Dedifferentiated amniotic fluid mesenchymal stem cell (primary cell): ENCODE results near the gene ZNF469.
"Not testable (repeated sequence)": the region's sequence is repeated elsewhere in the genome, so short reads cannot be mapped to it uniquely, and the experiment has no call there.

Source experiments
- DNase-seq: peaks from one replicate; pipeline ENCODE4 v3.0.0-alpha.2; 2016; ENCODE audit errors: extremely low spot score

Gene ZNF469

DNA sequence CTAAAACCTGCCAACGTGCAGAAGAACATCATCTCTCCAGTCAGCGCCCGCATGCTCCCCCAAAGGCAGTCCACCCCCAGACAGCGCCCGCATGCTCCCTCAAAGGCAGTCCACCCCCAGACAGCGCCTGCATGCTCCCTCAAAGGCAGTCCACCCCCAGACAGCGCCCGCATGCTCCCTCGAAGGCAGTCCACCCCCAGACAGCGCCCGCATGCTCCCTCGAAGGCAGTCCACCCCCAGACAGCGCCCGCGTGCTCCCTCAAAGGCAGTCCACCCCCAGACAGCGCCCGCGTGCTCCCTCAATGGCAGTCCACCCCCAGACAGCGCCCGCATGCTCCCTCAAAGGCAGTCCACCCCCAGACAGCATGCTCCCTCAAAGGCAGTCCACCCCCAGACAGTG is 22.4 kb upstream of the ZNF469 start:
- not testable (repeated sequence) for DNase-seq

DNA sequence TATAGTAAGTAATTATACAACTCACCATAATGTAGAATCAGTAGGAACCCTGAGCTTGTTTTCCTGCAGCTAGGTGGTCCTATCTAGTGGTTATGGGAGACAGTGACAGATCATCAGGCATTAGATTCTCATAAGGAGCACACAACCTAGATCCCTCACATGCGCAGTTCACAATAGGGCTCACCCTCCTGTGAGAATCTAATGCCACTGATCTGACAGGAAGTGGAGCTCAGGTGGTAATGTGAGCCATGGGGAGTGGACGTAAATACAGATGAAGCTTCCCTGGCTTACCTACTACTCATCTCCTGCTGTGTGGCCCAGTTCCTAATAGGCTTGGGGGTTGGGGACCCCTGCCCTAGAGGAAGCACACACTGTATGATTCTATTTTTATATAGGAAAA is 21.8 kb upstream of the ZNF469 start:
- DNase-seq: no peak

DNA sequence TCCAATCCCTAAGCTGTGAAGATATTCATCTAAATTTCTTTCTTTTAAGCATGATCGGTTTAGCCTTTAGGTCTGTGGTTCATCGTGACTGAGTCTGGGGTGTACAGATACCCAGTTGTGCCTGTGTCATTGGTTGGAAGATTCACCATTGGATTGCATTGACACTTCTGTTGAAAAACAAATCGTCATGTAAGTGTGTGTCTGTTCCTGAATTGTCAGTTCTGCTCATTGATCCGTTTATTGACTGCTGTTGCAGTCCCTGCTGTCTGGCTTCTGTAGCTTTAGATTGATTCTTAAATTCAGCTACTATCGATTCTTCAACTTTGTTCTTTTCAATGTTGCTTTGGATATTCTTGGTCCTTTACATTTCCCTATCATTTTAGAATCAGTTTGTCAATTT is 21.0 kb upstream of the ZNF469 start:
- no peak for DNase-seq

DNA sequence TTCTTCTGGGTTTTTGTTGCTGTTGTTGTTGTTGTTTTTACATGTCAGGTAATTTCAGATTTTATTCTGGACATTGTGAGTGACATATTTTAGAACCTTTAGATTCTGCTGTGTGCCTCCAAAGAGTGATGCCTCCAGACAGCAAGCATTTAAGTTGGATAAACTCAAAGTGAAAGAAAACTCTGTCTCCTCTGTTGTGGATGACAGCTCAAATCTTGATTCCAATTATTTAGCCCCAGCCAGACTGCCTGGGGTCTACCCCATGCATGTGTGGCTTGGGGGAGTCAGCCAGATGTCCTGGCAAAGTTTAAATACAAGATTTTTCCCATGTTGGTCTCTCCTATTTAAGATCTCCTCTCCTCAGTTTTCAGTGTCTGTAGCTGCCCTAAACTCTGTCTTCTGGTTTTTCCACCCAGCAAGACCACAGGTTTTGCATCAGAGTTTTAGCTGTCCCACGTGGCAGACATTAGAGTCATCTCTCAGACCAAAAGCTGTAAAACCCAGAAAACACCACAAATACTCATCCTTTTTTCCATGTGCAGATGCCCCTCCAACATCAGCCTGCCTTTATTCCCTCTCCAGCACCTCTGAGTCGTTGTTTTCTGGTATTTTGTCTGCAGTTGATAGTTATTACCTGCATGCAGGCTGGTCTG is 19.4 kb upstream of the ZNF469 start:
- DNase-seq: no peak

DNA sequence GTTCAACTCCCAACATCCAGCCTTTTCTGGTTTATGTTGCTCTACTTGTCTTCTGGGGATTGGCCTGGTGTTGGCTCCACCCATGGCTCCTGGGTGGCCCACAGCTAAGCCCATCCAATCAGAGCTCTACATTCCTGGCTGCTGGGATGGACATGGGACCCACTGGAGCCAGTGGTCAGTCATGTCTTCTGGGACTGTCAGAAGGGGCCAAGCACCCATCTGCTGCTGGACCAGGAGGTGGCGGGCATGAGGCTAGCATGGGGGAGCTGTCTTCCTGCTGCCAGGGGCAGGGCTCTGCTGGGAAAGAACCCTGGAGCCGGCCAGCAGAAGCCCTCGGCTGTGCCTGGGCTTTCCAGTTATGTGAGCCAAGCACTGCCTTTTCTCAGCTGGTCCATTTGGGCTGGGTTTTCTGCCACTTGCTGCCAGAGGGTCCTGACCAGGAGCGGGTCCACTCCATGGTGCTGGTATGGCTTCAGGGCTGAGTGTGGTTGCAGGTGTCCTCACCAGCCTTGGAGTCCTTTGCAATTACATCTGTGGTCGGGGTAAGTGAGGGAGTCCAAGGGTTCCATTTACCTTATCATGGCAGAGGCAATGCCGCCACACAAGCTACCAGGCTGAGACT is 17.4 kb upstream of the ZNF469 start:
- DNase-seq: no peak

DNA sequence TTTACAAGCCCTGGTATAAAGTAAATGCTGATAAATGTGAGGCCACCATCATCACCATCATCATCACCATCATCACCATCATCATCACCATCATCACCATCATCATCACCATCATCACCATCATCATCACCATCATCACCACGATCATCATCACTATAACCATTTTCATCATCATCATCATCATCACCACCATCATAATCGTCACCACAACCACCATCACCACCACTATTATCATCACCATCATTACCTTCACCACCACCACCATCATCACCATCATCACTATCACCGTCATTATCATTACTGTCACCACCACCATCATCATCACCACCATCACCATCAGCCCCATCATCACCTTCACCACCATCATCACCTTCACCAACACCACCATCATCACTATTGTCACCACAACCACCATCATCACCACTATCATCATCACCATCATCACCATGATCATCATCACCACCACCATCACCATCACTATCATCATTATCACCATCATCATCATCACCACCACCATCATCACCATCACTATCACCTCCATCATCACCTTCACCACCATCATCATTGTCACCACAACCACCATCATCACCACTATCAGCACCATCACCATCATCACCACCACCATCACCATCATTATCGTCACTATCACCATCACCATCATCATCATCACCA is 16.6 kb upstream of the ZNF469 start:
- no peak for DNase-seq

DNA sequence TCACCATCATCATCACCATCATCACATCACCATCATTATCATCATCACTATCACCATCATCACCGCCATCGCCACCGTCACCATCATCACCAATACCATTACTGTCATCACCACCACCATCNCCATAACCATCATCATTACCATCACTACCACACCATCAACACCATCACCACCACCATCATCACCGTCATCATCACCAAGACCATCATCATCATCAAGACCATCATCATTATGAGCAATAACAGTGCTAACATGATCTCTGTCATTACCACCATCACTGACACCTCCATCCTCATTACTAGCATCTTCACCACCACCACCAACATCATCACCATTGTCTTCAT is 16.1 kb upstream of the ZNF469 start:
- DNase-seq: no peak

DNA sequence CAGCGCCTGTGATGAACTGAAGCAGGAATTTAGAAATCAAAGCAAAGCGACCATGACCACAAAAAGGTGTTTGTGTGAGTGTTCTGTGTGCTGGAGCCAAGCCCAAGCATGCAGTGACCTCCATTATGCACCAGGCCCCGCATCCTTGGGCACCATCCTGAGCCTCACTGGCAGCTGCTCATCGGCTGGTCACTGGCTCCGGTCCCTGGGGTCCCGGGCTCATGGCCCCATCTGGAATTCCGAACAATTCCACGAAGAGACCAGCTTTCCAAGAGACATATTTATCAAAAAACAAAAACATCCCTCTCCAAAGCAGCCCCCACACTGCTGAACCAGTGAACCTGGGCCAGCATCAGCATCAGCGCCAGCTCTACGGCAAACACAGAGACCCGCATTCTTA is 15.2 kb upstream of the ZNF469 start:
- DNase-seq: no peak

DNA sequence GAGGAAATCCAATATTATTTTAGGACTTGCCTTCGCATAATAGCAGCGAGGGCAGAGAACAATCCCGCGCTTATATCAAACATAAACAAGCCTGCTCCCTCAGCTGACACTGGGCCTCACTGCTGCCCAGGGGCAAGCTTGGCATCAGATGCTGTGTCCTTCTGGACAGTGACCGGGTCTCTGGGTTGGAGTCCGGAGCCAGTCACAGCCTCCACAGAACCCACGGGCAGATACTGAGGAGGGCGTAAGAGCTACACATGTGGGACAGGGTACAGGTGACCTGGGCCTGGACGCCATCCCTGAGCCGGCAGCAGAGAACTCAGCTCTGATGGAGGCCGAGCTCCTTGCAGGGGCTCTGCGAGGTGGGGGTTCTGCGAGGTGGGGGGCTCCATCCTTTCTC is 14.7 kb upstream of the ZNF469 start:
- DNase-seq: no peak

DNA sequence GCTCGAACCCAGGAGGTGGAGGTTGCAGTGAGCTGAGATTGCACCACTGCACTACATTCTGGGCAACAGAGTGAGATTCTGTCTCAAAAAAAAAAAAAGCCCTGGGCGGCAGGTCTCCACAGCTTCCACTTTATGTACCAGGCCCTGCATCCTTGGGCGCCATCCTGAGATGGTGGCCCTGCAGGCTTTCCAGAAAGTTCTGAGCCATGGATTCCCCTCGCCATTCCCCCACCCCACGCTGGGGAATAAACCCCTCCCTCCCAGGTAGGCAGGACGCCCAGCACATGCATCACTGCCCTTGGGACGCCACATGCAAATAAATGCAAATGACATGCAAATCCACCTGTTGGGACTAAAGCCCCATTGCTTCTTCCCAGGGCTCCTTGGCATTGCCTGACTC is 13.8 kb upstream of the ZNF469 start:
- no peak for DNase-seq

DNA sequence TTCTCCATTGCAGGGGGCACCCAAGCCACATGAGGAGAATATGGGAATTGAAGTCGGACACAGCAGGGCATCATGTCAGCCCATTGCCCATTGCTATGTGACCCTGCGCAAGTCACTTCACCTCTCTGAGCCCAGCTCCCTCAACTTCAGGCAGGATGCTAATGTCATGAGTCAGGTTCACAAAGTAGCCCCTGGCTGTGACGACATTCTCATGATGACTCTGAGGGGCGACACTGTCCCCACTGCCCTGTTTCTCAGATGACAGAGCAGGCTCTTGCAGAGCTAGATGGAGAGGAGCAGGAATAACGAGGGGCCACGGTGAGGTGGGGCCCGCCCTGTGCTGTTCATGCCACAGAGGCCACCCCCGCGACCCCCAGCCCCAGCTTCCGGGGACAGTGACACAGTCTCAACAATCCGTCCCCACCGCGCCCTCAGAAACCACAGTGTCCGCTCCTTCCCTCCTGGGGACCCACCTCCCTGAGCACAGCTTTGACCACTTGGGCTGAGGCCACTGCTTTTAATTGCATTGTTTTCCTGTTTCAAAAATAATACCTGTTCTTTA is 13.2 kb upstream of the ZNF469 start:
- no peak for DNase-seq

DNA sequence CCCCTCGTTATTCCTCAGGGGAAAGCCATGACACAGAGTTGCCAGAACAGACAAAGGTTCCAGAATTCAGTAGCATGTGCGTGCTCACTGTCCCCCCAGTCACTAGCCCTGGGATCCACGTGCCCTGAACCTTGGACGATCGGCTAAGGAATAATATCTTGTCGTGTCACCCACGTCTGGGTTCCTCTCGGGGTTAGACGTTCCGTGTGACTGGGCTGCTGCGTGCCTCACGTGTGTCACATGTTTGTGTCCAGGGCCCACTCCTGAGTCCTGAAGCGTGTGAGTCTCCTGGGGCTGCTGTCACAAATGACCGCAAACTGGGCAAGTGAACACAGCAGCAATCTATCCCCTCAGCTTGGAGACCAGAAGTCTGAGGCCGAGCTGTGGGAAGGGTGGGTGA is 12.4 kb upstream of the ZNF469 start:
- no peak for DNase-seq

DNA sequence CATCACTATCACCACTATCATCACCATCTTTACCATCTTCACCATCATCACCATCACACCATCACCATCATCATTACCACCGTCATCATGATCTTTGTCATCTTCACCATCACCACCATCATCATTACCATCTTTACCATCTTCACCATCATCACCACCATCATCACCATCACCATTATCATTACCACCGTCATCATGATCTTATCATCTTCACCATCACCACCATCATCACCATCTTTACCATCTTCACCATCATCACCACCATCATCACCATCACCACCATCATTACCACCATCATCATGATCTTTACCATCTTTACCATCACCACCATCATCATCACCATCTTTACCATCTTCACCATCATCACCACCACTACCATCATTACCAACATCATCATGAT is 10.2 kb upstream of the ZNF469 start:
- DNase-seq: no peak

DNA sequence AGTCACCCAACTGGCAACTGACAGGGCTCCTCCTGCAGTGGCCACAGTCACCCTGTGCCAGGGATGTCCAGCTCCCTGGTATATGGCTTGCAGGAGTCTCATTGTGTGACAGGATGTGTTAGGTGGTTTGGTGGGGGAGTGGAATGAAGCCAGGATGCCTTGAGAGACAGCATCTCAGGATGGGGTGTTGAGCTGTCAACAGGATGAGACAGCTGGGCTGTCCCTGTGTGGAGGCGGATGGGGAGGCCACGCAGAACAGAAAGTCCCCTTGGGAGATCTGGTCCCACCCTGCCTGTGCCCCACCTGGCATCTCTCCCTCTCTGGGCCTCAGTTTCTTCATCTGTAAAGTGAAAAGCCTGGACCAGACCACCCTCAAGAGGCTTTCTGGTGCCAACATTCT is 9.5 kb upstream of the ZNF469 start:
- DNase-seq: no peak

DNA sequence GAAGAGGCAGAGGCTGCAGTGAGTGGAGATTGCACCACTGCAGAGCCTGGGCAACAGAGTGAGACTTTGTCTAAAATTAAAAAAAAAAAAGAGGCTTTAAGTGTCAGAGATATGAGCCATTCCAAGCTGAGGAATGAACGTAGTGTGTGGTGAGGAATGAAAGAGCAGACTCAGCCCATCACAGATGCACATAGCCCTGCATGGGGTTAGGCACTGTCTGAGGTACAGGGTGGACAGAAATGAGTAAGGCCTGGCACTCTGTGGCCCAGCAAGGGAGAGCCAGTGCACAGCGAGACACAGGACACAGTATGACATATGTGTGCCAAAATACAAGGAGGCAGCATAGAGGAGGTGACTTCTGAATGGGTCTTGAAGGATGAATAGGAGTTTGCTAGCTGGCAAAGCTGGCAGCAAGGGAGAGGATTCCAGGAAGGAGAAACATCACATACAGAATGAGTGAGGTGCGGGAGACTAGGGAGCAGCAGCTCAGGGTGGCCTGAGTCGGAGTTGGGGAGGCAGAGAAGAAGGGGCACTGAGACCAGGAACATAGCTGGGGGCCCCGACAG is 8.7 kb upstream of the ZNF469 start:
- no peak for DNase-seq

DNA sequence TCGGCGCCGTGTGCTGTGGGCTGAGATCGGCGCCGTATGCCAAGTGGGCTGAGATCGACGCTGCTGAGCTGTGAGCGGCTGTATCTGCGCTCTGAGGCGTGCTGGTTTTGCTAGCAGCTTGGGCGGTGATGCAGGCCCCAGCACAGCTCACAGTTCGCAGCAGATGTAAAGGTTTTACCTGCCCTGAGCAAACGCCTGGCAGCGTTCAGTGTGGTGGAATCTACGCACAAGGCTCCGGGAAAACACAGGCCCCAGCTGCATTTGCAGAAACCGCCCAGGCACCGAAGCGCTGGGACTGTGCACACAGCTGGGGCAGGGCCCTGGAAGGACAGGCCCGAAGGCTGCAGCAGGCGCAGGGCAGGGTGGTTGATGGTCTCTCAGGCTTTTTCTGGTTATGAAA is 8.0 kb upstream of the ZNF469 start:
- no peak for DNase-seq

DNA sequence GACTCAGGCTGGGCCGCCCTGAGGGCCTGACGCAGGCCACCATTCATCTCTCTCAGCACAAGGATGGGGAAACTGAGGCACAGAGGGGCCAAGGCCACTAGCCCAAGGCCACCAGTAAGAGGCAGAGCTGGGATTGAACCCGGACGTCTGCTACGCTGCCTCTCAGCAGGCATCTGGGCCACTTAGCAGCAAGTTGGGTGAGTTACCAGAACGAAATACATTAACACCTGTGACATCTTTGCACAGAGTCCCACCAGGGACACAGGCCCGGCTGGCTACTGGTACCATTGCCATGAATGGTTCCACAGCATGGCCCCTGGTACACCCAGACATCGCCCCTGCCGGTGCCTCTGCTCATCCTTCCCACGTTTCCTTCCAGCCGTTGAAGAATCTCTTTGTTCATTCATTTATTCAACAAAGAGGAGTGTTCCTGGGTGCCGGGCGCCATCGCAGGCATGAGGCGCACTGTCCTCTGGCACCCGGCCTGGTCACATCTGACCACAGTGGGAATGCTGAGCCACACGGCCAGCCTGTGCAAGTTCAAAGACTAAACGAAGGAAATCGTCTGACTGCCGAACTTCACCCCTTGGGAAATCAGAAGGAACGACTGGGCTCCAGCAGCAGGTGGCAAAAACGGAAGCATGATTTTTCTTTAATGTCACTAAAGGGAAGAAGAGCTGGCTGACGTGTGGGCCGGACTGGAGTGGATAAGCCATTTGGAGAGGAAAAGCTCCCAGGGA is 7.4 kb upstream of the ZNF469 start:
- no peak for DNase-seq

DNA sequence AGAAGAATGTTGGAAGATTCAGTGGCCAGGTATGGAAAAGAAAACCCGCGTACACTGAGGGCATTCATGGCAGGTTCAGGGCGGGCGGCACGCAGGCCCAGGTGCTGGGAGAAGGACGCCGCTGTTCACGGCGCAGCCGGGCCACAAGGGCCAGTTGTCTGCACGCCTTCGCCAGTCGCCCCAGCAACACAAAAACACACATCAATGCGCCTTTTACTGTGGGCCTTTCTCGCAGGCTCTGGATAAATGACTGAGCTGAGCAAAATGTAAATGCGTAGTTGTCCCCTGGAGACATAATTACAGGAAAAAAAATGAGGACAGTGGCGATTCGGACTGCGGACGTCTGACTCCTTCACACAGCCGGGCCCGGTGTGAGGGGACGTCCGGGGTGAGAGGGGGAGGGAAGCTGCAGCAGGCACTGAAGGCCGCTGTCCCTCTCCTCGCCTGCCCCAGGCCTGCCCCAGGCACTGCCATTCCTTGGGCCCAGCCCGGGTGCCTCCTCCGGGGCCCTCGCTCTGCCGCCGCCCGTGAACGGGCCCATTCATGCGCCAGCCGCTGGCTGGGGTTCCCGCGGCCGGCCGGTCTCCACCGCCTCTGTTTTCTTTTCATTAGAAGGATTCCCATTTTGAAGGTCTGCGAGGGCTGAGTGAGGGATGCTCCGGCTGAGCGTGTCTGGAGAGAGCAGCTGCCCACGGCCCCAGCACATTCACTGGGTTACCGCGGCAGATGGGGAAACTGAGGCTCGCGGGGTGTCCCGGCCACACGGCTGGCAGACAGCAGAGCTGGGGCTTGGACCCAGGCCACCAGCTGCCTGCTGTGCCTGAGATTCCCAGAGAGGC is 6.5 kb upstream of the ZNF469 start:
- DNase-seq: no peak

DNA sequence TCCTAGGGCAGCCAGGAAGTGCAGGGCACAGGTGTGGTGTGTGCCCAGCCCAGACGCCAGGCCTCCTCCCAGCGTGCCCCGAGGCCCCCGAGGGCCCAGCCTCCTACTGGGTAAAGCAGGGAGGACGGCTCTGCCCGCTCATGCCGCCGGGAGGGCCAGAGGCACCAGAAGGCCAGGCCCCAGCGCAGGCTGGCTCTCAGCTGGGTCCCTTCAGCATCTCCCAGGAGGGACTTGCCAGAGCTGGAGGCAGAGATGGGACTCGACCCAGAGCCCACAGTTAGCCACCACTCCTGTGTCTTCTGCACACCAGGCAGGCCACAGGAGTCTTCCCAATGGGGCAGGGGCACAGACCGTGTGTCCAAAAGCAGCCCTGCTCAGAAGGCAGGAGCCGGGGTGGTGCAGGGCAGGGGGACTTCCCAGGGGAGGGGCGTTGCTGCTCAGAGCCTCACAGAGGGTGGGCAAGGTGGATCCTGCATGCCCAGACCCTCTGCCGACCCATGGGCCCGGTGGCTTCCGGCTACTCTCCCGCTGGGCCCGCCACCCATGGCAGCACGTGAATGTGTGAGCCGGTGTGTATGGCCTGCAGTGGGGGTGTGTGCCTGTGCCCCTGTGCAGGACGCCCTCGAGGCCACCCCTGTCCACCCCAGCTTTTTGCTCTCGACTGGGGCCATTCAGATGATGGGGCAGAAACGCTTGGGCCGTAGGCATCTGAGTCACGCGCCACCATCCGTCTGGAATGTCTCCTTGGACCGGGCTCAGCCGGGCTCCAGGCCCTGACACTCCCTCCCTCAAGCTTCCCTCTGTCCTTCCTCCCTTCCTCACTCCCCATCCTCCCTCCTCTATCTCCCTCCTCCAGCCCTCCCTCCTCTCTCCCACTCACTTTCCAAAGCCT is 5.7 kb upstream of the ZNF469 start:
- no peak for DNase-seq

DNA sequence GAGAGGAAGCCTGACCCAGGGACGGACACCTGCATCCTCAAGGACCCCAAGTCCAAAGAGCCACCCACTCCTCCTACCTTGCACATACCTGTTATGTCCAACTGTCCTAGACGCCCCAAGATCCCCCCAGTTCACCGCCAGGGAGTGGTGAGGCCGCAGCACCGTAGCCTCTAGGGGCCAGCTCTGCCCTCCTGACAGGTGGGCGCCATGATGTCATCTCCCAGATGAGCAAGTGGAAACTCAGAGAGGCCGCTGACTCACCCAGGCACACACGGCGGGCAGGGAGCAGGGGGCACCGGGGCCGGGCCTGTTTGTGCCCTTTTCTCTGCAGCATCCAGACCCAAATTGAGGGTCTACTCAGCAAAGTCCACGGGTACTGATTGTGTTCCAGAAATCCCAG is 4.8 kb upstream of the ZNF469 start:
- no peak for DNase-seq
